Inferior parietal cortex (tissue), 1 donor: ENCODE results near the gene EYA2.
"Not testable (repeated sequence)": the region's sequence is repeated elsewhere in the genome, so short reads cannot be mapped to it uniquely, and the experiment has no call there.

Source experiments
- DNase-seq: peaks from one replicate; pipeline ENCODE4 v3.0.0-alpha.2; 2016; ENCODE audit errors: extremely low spot score

EYA2 gene

DNA sequence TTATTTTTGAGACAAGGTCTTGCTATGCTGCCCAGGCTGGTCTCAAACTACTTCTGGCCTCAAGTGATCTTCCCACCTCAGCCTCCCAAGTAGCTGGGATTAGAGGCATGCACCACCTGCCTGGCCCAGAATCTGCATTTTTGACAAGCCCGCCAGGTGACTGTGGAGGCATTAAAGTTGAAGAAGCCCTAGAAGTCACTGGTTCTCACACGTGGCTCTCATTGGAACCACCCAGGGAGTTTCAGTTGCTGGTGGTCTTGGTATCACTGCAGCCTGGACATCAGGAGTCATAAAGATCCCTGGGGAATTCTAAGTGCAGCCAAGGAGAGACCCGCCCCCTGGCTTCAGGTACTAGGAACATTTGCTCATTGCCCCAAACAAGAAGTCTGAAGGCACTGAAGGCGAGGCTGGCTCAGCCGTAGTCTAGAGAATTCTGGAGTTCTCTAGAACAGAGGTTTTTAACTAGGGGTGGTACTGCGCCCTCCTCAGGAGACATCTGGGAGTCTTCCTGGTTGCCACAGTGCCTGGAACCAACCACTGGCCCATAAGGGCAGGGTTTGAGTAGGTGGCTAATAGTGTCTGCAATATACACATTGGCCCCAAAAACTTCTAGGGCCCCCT is 279.1 kb downstream of the EYA2 start:
- no peak for DNase-seq

GRCh38 chr20:47174456-47175243 is 280.0 kb downstream of the EYA2 start:
- no peak for DNase-seq

GRCh38 chr20:47175493-47175892 is 280.9 kb downstream of the EYA2 start:
- DNase-seq = no peak

GRCh38 chr20:47176217-47176616 is 281.6 kb downstream of the EYA2 start:
- DNase-seq = not testable (repeated sequence)

- no peak for DNase-seq
These were observed 283.6 kb downstream of the EYA2 start for GRCh38 chr20:47178277-47178676.

DNA sequence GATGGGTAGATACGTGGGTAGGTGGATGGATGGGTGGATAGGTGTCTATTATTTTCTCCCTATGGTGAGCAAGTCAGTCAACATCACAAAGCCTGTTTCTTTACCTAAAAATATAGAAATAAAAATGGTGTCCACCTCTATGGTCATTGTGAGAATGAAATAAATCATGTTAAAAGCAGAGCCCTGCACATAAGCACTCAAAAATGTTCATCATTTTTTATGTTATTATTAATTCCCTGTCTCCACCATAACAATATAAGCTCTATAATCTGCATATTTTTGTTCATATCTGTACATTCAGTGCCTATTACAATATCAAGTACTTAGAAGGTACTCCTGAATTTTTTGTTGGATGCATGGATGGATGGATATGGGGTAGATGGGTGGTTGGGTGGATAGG is 284.2 kb downstream of the EYA2 start:
- DNase-seq = no peak

- no peak for DNase-seq
These were observed 284.6 kb downstream of the EYA2 start for GRCh38 chr20:47179267-47179666.

DNA sequence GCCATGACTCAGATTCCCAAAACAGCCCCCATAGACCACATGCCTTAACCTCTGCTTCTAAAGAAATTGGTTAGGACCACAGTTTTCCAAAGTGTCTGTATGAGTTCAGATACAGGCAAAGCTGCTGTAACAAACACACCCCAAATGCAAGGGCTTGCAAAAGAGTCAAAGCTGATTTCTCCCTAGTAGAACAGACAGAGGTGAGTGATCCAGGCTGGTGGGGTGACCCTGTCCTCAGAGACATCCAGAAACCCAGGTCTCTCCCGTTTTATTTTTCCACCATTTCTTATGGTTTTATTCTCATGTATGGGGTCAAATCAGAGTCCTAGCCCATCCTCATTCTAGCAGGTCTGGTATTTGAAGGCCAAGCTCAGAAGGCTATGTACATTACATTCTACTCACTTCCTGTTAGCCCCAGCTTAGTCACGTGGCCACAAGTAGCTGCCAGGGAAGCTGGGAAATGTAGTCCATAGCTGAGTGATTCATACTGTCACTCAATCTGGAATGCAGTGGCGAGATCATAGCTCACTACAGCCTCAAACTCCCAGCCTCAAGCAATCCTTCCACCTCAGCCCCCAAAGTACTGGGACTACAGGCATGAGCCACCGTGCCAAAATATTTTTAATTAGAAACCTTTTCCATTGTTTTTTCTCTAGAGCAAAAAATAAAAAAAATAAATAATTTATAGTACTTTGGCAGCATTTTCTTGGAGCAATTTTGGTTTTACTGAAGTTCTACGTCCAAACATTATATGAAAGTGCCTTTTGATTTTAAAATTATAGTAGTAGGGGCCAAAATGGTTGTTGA is 286.6 kb downstream of the EYA2 start:
- no peak for DNase-seq

- no peak for DNase-seq
These were observed 288.7 kb downstream of the EYA2 start for GRCh38 chr20:47183367-47183766.

DNA sequence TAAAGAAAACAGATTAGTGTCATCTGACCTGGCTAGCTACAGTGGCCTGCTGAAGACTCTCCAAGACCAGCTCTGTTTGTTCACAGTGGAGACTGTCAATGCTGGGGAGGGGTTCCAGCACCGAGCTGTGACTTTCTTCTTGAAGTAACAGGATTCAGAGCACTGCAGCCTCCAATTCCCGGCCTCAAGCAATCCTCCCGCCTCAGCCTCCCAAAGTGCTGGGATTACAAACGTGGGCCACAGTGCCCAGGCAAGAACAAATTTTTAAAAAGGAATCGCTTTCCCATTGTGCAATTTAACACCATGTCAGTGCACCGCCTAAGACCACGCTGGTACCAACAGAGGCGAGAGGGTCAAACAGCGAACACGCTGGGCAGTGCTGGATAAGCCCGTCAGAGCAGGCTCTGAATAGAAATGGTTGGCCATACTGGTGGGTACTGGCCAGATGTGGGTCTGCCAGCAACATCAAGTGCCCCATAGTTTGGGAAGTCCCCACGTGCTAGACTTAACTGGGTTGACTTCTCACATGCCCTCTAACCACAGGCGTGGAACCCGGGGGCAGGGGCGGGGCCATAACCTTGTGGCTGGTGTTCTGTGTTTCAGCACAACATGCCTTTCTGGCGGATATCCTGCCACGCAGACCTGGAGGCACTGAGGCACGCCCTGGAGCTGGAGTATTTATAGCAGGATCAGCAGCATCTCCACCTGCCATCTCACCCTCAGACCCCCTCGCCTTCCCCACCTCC is 293.0 kb downstream of the EYA2 start:
- no peak for DNase-seq

DNA sequence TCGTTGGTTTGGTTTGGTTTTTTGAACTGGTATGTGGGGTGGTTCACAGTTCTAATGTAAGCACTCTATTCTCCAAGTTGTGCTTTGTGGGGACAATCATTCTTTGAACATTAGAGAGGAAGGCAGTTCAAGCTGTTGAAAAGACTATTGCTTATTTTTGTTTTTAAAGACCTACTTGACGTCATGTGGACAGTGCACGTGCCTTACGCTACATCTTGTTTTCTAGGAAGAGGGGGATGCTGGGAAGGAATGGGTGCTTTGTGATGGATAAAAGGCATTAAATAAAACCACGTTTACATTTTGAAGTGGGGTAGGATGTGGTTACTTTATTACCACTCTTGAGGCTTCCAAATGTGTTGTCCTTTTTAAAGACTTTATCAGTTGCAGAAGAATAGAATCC is 293.9 kb downstream of the EYA2 start:
- no peak for DNase-seq

GRCh38 chr20:47189060-47189459 is 294.4 kb downstream of the EYA2 start:
- no peak for DNase-seq

GRCh38 chr20:47191074-47191673 is 296.5 kb downstream of the EYA2 start:
- DNase-seq = no peak

DNA sequence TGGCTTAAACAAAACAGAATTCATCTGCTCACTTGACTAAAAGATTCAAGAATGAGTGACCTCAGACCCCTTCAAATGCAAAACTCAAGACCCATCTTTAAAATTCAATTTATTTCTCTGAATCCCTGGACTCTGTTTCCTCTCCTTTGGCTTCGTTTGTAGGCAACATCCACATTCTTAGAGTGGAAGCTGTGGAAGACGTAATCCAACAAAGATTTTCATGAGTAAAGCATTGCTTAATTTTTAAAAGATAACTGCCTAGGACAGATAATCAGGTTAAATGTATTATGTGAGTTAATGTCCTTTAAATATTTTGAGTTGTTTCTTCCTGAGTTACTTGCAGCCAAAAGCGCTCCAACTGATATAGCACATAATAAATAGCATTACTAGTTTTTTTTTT is 297.3 kb downstream of the EYA2 start:
- no peak for DNase-seq

DNA sequence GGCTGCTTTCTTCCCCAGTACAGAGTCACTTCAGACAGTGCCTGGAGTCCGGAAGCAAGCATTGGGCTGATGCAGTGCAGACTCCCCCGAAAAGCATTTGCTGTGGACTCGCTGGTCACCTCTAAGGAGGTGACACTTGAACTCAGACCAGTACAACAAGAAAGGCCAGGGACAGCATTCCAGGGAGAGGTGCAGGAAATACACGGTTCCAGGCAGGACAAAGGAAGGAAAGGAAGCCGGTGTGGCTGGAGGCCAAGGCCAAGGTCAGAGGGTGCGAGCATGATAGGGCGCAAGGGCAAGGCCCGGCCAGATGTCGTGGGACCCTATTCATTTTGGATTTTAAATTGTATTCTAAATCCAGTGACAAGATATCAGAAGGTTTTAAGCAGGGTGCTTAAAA is 300.9 kb downstream of the EYA2 start:
- DNase-seq = no peak

DNA sequence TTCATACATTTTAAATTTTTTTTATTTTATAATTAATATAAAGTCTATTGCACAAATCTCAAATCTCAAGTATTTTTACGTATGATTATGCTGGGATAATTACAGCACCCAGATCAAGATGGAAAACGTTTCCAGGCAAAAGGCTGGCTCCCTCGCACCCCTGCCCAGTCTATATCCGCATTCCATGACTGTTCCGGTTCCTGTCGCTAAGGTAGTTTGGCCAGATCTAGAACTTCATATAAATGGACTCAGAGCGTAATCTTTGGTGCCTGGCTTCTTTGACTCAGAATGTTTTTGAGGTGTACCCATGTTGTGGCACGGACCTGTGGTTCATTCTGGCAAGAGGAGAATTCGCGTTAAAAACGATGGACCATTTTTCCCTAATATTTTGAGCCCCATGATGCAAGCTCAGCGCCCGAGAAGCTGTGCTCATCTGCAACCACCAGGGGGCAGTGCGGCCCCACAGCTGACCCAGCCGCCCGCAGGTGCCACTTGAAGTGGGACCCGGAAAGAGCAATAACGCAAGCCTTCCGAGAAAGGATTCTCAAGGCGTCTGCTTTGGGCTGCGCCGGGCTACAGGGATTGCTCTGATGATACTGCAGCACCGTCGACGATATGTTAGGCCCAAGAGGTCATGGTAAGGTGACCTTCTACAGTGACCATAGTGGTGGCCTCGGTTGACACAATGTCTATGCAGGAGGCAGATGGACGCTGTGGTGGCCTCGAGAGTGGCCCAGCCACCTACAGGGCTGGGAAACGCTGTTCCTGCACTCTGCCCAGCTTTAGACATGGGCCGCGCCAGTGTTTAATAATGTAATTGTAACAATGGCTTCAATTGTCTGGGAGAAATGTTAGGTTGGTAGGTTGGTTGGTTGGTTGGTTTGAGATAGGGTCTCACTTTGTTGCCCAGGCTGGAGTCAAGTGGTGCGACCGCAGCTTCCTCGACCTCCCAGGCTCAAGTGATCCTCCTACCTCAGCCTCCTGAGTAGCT is 301.7 kb downstream of the EYA2 start:
- DNase-seq = peak; percentile 76

- DNase-seq = no peak
These were observed 303.6 kb downstream of the EYA2 start for GRCh38 chr20:47198254-47198671.

- DNase-seq = no peak
These were observed 304.4 kb downstream of the EYA2 start for GRCh38 chr20:47198996-47199552.

DNA sequence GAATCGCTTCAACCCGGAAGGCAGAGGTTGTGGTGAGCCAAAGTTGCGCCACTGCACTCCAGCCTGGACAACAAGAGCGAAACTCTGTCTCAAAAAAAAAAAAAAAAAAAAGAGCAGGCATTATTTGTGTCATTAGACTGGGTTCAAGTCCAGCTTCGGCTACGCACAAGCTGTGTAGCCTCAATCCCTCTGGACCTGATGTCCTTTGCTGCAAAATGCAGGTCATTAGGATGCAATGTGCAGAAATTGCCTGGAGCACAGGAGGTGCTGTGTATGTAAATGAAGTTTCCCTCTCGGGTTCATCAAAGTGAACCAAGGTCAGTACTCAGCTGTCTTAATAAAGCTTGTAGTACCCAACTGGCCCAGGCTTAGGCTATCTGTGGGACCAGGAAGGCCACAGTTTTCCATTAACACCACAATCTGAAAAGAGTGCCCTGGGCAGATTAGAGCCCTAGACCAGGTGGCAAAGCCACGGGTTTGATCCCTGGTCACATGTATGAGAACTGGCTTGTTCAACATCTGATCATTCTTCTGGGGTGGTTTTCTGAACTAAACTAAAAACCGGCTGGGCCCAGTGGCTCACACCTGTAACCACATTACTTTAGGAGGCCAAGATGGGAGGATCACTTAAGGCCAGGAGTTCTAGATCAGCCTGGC is 306.6 kb downstream of the EYA2 start:
- no peak for DNase-seq
